ENCODE data around the gene EGF. TPM values are rescaled to one million over a fixed set of nuclear protein-coding genes. Genes with fewer than 3 reads are reported as not detected.

The EGF gene
- total RNA-seq, 1 experiment from 2014 or later, result not detected

GRCh38 chr4:110055158-110055768, 142.6 kb downstream of the EGF start:
- intact Hi-C loops (cut with micrococcal nuclease; ENCODE audit: unreplicated experiment), result no loop called here
- Histone ChIP-seq H3K9me3 (ENCODE audit: control insufficient read depth, insufficient read depth, low read depth, low read length) (no peaks in the 10 kb centered on the region), H3K4me3 (ENCODE audit: low read depth in 2 of 2, low read length in 2 of 2) (no peak overlapping the region), H3K36me3 (ENCODE audit: control insufficient read depth, insufficient read depth, low read length) (no peaks in the 10 kb centered on the region), H3K27ac (ENCODE audit: low read length) (no peak overlapping the region), H3K27me3 (ENCODE audit: control insufficient read depth, insufficient read depth, low read length) (no peaks in the 10 kb centered on the region), H3K4me1 (ENCODE audit: control insufficient read depth, insufficient read depth, low read length) (no peaks in the 10 kb centered on the region)
- no TSS peak for BruUV-seq (replicated peaks)
- TF ChIP-seq SIN3A (IDR thresholded peaks at IDR 0.05; ENCODE audit: borderline replicate concordance, insufficient read depth, low read depth, low read length), result no peak
- no peak for TF ChIP-seq POLR2AphosphoS5 (IDR thresholded peaks at IDR 0.05; ENCODE audit: low read depth, low read length)
- TF ChIP-seq CTCF (IDR thresholded peaks at IDR 0.05), result no peak
- DNase-seq (ENCODE audit: low read depth, low spot score), result no peak
- ChIA-PET POLR2A (no interaction called here), CTCF (no interaction called here)
- no peak for ATAC-seq
- in situ Hi-C loops (cut with HindIII; ENCODE audit: low pct_unique_long_range_greater_than_20kb, low sequenced_read_pairs), result no loop called here

- CTCF ChIA-PET, result no interaction called here
- DNase-seq (ENCODE audit: low read depth, low spot score) (no peak), ATAC-seq (no peak)
- in situ Hi-C loops (cut with HindIII; ENCODE audit: low pct_unique_long_range_greater_than_20kb, low sequenced_read_pairs) (no loop called here), intact Hi-C loops (cut with micrococcal nuclease; ENCODE audit: unreplicated experiment) (no loop called here)
- Histone ChIP-seq H3K27ac (ENCODE audit: low read length) (no peak overlapping the region), H3K4me1 (ENCODE audit: control insufficient read depth, insufficient read depth, low read length) (no peaks in the 10 kb centered on the region), H3K36me3 (ENCODE audit: control insufficient read depth, insufficient read depth, low read length) (no peaks in the 10 kb centered on the region), H3K9me3 (ENCODE audit: control insufficient read depth, insufficient read depth, low read depth, low read length) (no peaks in the 10 kb centered on the region), H3K27me3 (ENCODE audit: control insufficient read depth, insufficient read depth, low read length) (no peaks in the 10 kb centered on the region), H3K4me3 (ENCODE audit: low read depth in 2 of 2, low read length in 2 of 2) (no peak overlapping the region)
- no peak for TF ChIP-seq TCF7L2 (IDR thresholded peaks at IDR 0.05; ENCODE audit: low read depth, low read length)
- TF ChIP-seq SIN3A (IDR thresholded peaks at IDR 0.05; ENCODE audit: borderline replicate concordance, insufficient read depth, low read depth, low read length), result no peak
- TF ChIP-seq CTCF (IDR thresholded peaks at IDR 0.05), result no peak
- no peak for TF ChIP-seq REST (IDR thresholded peaks at IDR 0.05; ENCODE audit: insufficient read depth in 1 of 2, low read depth in 2 of 2, low read length in 1 of 2)
- TF ChIP-seq POLR2AphosphoS5 (IDR thresholded peaks at IDR 0.05; ENCODE audit: low read depth, low read length), result no peak
- BruUV-seq (replicated peaks), result no TSS peak
- POLR2A ChIA-PET, result no interaction called here
These were observed 146.0 kb downstream of the EGF start for GRCh38 chr4:110058677-110059076.
